Stimulated activated naive CD4-positive, alpha-beta T cell (primary cell): Measurements from ENCODE around the gene VSIG4.
"Not testable (repeated sequence)": the region's sequence is repeated elsewhere in the genome, so short reads cannot be mapped to it uniquely, and the experiment has no call there.

ENCODE experiments used
- DNase-seq, 6 experiments: peaks; one replicate each; lab custom pipeline; 2025; lab: John Stamatoyannopoulos, UW

VSIG4 gene

DNA sequence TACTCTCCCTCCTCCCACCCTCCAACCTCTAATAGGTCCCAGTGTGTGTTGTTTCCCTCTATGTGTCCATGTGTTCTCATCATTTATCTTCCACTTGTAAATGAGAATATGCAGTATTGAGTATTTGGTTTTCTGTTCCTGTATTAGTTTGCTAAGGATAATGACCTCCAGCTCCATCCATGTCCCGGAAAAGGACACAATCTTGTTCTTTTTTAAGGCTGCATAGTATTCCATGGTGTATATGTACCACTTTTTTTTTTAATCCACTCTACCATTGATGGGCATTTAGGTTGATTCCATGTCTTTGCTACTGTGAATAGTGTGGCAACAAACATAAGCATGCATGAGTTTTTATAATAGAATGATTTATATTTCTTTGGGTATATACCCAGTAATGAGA is 62.7 kb downstream of the VSIG4 start:
- not testable (repeated sequence) for DNase-seq

DNA sequence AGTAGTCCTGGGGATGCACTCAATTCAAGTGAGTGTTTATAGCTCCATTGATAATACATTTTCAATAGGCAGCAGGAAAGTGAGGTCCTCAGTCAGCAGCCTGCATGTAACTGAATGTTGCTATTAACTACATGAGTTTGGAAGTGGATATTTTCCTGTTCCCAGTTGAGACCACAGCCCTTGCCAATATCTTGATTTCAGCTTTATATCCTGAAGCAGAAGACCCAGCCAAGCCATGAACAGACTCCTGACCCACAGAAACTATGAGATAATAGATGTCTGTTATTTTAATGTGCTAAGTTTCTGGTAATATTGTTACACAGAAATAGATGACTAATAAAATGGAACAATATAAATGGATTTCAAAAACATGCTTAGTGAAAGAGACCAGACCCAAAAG is 63.7 kb downstream of the VSIG4 start:
- DNase-seq, result no peak

DNA sequence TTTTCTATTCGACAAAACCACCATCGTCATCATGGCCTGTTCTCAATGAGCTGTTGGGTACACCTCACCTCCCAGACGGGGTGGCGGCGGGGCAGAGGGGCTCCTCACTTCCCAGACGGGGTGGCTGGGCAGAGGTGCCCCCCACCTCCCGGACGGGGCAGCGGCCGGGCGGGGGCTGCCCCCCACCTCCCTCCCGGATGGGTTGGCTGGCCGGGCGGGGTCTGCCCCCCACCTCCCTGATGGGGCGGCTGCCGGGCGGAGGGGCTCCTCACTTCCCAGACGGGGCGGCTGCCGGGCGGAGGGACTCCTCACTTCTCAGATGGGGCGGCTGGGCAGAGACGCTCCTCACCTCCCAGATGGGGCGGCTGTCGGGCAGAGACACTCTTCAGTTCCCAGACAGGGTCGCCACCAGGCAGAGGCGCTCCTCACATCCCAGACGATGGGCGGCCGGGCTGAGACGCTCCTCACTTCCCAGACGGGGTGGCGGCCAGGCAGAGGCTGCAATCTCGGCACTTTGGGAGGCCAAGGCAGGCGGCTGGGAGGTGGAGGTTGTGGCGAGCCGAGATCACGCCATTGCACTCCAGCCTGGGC is 64.6 kb downstream of the VSIG4 start:
- not testable (repeated sequence) for DNase-seq
